Measurements from ENCODE around the gene KANSL2. TPM values are rescaled to one million over a fixed set of nuclear protein-coding genes. Genes with fewer than 3 reads are reported as not detected.

Gene KANSL2
- total RNA-seq, 1 experiment from 2014 or later, result 41.6 TPM

- Histone ChIP-seq H3K9me2 (ENCODE audit: insufficient read depth) (no peaks in the 10 kb centered on the region), H3K79me2 (ENCODE audit: insufficient read depth, low read length) (no peaks in the 10 kb centered on the region), H3K27ac (ENCODE audit: low read depth, low read length) (no peak overlapping the region), H3K4me2 (ENCODE audit: low read length) (no peak overlapping the region), H2AFZ (ENCODE audit: low read depth, low read length, poor library complexity, severe bottlenecking) (no peak overlapping the region), H4K20me1 (ENCODE audit: insufficient read depth) (no peaks in the 10 kb centered on the region), H3K36me3 (ENCODE audit: control insufficient read depth in 1 of 2, insufficient read depth in 2 of 2, low read length in 2 of 2) (no peaks in the 10 kb centered on the region), H3K4me3 (replicated peaks in 1 of 2; ENCODE audit: low read depth in 1 of 2, low read length in 2 of 2) (no peak overlapping the region), H3K9ac (ENCODE audit: low read length) (no peak overlapping the region), H3K9me3 (ENCODE audit: control insufficient read depth in 1 of 2, insufficient read depth in 1 of 2, low read depth in 1 of 2, low read length in 2 of 2) (no peaks in the 10 kb centered on the region), H3K4me1 (ENCODE audit: control insufficient read depth in 1 of 2, insufficient read depth in 2 of 2, low read length in 2 of 2) (no peaks in the 10 kb centered on the region), H3K27me3 (ENCODE audit: insufficient read depth, low read length) (no peaks in the 10 kb centered on the region)
- BruUV-seq (replicated peaks), result no TSS peak
- intact Hi-C loops (cut with micrococcal nuclease), result no loop called here
- no peak for TF ChIP-seq EZH2phosphoT487 (IDR thresholded peaks at IDR 0.05; ENCODE audit: borderline replicate concordance)
- TF ChIP-seq YY1 (IDR thresholded peaks at IDR 0.05; ENCODE audit: extremely low read depth, insufficient replicate concordance, low read depth, low read length), result no peak
- ATAC-seq, result no peak
- POLR2A ChIA-PET, result no interaction called here
- DNase-seq (ENCODE audit: low read depth, low spot score), result no peak
- CTCF ChIA-PET, result no interaction called here
- RAD21 ChIA-PET (ENCODE audit: low non-redundant PET in 1 of 2, low total read pairs in 2 of 2, uncharacterized antibody in 2 of 2, unreplicated experiment in 2 of 2), result no interaction called here
Observed at GRCh38 chr12:48630346-48630745, 51.7 kb downstream of the KANSL2 start.

DNA sequence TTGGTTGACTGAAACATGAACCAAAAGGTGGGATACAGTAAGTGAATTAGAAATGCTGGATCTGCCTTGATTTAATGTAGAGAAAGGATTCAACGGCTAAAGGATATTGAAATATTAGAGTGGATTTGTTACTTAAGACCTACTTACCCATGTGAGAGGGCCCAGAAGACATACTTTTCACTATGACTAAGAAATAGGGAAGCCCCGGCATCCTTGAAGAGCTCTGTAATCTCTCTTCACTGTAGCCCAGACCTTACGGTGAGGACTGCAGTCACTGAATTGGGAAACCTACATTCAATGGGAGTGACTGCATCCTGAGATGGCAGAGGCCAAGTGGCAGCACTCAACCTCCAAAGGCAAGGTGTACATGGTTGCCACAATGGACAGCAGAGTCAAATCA lies 52.5 kb downstream of the KANSL2 start:
- Histone ChIP-seq H2AFZ (ENCODE audit: low read depth, low read length, poor library complexity, severe bottlenecking) (no peak overlapping the region), H3K4me2 (ENCODE audit: low read length) (no peak overlapping the region), H4K20me1 (ENCODE audit: insufficient read depth) (no peaks in the 10 kb centered on the region), H3K27me3 (ENCODE audit: insufficient read depth, low read length) (no peaks in the 10 kb centered on the region), H3K9ac (ENCODE audit: low read length) (no peak overlapping the region), H3K9me3 (ENCODE audit: control insufficient read depth in 1 of 2, insufficient read depth in 1 of 2, low read depth in 1 of 2, low read length in 2 of 2) (no peaks in the 10 kb centered on the region), H3K79me2 (ENCODE audit: insufficient read depth, low read length) (no peaks in the 10 kb centered on the region), H3K4me1 (ENCODE audit: control insufficient read depth in 1 of 2, insufficient read depth in 2 of 2, low read length in 2 of 2) (no peaks in the 10 kb centered on the region), H3K36me3 (ENCODE audit: control insufficient read depth in 1 of 2, insufficient read depth in 2 of 2, low read length in 2 of 2) (no peaks in the 10 kb centered on the region), H3K9me2 (ENCODE audit: insufficient read depth) (no peaks in the 10 kb centered on the region), H3K27ac (ENCODE audit: low read depth, low read length) (no peak overlapping the region), H3K4me3 (replicated peaks in 1 of 2; ENCODE audit: low read depth in 1 of 2, low read length in 2 of 2) (no peak overlapping the region)
- intact Hi-C loops (cut with micrococcal nuclease), result no loop called here
- ChIA-PET POLR2A (no interaction called here), CTCF (no interaction called here), RAD21 (ENCODE audit: low non-redundant PET in 1 of 2, low total read pairs in 2 of 2, uncharacterized antibody in 2 of 2, unreplicated experiment in 2 of 2) (no interaction called here)
- no peak for DNase-seq (ENCODE audit: low read depth, low spot score)
- TF ChIP-seq CTCF (IDR thresholded peaks at IDR 0.05 in 2 of 3, conservative IDR thresholded peaks at IDR 0.05 in 1 of 3; ENCODE audit: borderline replicate concordance in 1 of 3, insufficient read depth in 1 of 3, low read depth in 2 of 3, low read length in 2 of 3), result no peak
- no peak for TF ChIP-seq SRF (IDR thresholded peaks at IDR 0.05; ENCODE audit: low read depth)
- no peak for TF ChIP-seq CEBPB (IDR thresholded peaks at IDR 0.05; ENCODE audit: low read depth)
- no peak for TF ChIP-seq EZH2phosphoT487 (IDR thresholded peaks at IDR 0.05; ENCODE audit: borderline replicate concordance)
- TF ChIP-seq JUND (IDR thresholded peaks at IDR 0.05), result no peak
- no peak for TF ChIP-seq POLR2AphosphoS5 (IDR thresholded peaks at IDR 0.05; ENCODE audit: low read depth, low read length)
- TF ChIP-seq EGR1 (IDR thresholded peaks at IDR 0.05; ENCODE audit: low read depth), result no peak
- TF ChIP-seq REST (IDR thresholded peaks at IDR 0.05; ENCODE audit: low read depth), result no peak
- TF ChIP-seq SP1 (IDR thresholded peaks at IDR 0.05; ENCODE audit: low read depth), result no peak
- TF ChIP-seq FOSL1 (IDR thresholded peaks at IDR 0.05; ENCODE audit: low read depth), result no peak
- ATAC-seq, result no peak
- BruUV-seq (replicated peaks), result no TSS peak

Data from HCT116 (cell line).